DLD1 (cell line): ENCODE data around the gene FXYD4.
"Not testable (repeated sequence)": the region's sequence is repeated elsewhere in the genome, so short reads cannot be mapped to it uniquely, and the experiment has no call there.

Source experiments
- in situ Hi-C: cut with HindIII; loops from 2 replicates; pipeline ENCODE4 v1.10.0; 2017; ENCODE audit warnings: low sequenced_read_pairs

The FXYD4 gene

DNA sequence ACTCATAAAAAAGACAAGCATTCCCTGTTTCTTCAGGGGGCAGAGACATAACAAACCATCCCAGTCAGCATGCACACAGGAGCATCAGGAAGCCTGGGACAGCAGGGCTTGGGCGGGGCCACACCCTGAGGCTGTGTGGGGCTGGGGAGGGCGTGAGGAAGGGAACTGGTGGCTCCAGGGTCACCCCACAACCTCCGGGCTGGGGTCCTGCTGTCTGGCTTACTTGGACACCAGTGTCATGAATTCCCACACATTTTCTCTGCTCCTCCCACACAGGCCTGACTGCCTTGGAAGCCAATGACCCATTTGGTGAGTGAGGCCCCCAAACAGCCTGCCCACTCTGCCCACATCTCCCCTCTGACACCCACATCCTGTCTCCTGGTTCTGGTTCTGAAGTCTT, 2.8 kb downstream of the FXYD4 start:
- in situ Hi-C loops = no loop called here

DNA sequence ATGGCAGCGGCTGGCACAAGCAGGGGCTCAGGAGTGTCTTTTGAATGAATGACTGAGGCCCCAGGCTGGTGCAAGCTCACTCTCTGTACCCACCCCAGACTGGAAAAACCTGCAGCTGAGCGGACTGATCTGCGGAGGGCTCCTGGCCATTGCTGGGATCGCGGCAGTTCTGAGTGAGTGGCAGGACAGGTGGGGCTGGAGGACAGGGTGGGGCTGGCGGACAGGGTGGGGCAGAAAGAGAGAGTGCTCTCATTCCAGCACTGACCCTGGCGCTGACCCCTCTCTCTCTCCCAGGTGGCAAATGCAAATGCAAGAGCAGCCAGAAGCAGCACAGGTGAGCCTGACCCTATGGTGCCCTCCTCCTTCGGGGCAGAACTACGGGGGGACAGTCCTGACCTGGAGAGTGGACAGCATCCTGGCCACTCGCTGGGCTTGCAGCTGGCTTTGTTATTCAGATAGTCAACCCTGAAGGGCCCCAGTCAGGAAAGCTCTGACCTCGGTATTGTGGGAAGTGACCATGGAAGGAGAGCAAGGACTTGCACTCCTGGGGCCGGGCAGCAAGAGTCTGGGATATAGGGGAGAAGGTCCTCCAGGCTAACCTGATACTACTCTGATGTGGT, 4.1 kb downstream of the FXYD4 start:
- in situ Hi-C loops = no loop called here

DNA sequence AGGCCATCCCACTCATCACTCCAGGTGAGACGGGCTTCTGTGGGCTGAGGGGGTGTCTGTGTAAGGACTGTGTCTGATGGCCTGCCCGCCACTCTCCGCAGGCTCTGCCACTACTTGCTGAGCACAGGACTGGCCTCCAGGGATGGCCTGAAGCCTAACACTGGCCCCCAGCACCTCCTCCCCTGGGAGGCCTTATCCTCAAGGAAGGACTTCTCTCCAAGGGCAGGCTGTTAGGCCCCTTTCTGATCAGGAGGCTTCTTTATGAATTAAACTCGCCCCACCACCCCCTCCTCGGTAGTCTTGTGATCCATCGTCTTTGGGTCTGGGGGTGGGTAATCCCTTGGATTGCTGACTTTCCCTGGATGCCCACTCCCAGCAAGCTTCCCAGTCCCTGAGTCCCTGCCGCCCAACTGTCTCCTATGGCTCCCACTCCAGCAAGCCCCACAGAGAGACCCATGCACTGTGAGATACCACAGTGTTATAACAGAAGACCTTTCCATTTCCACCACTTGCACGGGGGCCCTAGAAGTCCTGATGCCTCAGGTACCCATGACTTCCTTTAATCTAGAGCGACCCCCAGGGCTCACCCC, 4.7 kb downstream of the FXYD4 start:
- in situ Hi-C loops = no loop called here

DNA sequence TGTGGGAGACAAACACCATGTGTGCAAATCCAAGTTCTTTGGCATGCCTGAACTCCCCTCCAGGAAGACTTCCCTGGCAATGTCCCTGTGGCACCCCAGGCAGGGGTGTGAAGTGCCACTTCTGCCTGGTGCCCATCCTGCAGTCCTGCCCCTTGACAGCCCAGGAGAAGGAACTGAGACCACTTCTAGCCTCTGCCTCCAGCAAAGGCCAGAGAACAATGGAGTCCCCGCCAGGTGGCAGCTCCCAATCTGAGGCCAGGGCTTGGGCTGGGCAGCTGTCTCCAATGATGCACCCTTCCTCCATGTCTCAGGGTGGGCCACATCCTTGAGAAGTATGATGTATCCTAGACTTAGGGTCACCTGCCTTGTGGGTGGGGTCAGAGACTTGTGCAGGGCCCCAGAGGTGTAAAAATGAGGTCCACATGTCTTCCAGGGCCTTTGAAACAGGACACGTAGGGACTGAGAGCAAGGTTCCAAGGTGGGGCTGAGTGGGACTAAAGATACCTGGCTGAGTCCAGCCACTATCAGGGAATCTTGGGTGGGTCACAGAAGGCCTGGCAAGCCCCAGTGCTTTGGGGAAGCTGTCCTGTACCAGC, 5.5 kb downstream of the FXYD4 start:
- in situ Hi-C loops = no loop called here

DNA sequence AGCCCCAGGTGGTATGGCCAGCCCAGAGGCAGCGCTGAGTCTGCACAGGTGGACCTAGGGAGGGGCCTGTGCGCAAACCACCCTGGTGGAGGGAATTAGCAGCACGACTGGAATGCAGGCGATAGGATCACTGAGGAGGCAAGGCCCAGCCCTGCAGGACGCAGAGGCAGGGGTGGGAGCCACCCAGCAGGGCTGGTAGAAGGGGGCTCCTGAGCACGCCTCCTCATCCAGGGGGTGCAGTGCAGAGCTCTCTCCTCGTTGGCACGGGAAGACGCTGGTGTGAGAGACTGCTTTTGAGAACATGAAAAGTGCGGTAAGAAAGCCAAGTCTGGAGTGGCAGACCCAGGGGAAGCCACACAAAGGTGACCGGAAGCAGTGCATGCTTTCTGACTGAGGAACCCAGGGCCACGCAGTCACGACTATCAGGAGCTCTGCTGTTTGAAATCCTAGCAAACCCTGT, 6.0 kb downstream of the FXYD4 start:
- in situ Hi-C loops = no loop called here

DNA sequence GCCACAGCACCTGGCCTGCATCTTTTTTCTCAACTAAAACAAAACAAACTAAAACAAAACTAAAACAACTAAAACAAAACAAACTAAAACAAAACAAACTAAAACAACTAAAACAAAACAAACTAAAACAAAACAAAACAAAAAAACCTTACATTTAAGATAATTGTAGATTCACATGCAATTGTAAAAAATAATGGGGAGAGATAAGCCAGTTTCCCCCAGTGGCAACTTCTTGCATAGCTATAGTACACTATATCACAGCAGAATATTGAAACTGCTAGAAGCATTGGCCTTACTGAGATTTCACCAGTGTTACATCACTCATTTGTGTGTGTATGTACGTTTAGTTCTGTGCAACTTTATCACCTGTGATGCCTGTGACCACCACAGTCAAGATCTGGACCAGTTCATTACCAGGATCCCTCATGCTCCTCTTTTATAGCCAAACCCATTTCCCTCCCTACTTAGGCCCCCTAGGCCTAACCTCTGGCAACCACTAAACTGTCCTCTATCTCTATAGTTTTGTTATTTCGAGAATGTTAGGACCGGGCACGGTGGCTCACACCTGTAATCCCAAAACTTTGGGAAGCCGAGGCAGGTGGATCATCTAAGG, 9.3 kb downstream of the FXYD4 start:
- in situ Hi-C loops = no loop called here

DNA sequence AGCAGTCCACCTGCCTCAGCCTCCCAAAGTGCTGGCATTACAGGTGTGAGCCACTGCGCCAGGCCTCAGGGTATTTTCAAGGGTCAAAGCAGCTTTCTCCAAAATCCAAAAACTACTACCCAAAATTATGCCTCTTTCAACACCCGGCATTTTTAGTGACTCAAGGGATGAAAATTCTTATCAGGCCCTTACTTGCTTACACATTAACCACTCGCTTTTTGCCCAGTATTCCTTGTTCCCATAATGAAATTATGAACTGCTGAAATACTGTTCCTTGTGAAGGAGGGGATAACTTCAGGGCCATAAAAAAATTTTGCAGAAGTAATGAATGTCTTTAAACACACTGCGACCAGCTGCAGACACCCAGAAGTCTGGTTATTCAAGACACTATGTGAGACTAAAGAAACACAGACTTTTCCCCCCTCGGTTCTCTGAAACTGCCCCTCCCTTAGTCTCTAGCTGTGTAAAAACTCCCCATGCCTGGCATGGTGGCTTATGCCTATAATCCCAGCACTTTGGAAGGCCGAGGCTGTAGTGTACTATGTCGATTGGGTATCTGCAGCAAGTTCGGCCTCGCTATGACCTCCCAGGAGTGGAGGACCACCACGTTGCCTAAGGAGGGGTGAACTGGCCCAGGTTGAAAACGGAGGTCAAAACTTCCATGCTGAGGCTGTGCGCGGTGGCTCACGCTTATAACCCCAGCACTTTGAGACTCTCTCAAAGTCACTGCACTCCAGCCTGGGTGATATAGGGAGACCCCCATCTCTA, 12.0 kb downstream of the FXYD4 start:
- in situ Hi-C loops = no loop called here

DNA sequence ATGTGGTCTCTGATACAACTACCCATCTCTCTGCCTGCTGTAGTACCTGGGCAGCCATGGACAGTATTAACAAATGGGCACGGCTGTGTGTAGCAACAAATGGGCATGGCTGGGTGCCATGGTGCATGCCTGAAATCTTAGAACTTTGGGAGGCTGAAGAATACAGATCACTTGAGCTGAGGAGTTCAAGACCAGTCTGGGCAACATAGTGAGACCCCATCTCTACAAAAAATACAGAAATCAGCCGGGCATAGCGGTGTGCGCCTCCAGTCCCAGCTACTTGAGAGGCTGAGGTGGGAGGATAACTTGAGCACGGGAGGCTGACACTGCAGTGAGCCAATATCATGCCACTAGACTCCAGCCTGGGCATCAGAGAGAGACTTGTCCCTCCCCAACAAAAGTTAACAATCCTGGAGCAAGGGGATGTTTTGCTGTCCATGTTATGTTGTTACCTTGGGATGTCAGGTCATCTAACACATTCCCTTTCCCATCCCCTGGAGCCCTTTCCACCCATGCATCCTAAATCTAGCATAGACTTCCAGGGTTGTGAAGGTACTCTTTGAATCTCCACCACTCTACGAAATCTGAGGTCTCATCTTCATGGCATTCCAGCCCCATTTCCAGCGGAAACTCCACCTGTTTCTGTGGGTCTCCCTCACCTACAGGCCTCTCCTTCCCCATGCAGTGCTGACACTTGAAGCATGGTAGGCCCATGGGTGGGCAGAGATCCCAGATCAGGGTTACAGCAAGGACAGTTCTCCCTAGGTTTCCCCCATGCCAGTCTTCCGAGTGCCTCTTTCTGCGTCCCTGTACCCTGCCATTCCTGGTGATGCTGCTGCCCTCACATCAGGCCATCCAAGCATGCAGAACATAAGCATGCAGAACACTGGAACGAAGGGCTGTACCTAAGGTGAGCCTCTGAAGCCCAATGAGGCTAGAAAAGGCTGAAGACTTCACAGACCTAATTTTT, 13.1 kb downstream of the FXYD4 start:
- in situ Hi-C loops = no loop called here

DNA sequence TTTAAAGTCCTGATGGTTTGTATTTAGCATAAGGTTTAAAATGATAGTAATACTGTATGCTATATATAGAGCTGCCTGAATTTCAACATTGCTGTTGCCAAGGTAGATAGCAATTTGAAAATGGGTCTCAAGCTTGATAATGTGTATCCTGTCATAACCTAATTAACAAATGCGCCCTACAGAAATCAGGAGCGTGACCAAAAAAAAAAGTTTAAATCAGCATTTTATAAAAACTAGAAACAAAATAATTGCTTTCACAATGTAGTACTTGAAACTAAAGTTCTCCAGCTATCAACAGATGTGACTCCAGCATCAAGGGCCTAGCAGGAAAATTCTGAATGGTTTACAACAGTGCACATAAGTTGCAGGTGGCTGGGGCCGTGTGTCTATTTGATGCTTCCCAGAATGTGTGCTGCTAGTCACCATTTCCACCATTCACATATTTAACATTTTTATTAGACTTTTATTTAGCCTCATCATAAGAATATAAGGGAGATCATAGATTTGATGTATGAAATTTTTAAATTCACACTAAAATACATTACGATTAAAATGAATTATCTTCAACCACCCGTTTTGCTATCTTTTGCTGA, 14.1 kb downstream of the FXYD4 start:
- in situ Hi-C loops = no loop called here

DNA sequence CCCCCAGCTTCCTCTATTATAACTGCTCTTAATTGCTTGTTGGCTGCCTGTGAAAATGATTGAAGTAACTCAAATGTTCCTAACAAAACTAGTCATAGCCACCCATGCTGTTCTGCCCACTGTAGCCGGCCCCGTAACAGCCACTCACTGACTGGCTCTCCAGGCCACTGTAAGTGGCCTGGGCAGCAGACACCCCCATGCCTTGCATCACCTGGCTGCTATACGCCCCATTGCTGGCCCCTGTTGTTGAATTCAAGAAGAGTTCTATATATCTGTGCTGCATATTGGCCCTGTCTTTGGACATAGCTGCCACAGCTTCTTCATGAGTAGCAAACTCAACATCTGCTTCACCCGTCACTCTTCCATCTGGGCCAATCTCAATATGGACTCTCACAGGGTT, 15.1 kb downstream of the FXYD4 start:
- in situ Hi-C loops = no loop called here

DNA sequence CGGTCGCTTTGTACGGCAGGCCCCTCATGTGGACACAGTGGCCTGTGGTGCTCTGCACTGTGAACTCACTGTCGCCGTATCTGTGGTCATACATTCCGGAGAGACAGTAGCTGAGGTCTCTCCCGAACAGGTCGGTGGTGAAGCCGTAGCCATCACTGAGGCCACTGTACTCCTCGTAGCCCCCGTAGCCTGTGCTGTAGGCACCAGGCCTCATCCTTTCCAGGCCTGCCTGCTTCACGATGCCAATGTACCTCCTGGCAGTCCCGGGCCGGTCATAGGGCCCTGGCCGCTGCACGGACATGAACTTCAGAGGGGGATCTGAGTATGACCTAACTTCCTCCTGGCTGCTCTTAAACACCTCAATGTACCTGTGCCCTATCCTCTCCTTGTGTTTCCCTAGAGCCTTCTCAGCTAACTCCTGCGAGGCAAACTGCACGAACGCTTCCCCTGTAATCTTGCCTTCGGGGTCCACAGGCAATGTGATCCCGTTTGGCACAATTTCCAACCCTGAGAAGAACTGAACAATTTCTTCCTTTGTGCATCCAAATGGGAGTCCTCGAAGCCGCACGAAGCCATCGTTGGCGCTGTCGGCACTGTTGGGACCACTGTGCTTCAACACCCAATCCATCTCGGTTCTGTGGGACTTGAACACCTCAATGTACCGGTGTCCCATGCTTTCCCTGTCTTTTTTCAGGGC, 15.7 kb downstream of the FXYD4 start:
- in situ Hi-C loops = no loop called here

DNA sequence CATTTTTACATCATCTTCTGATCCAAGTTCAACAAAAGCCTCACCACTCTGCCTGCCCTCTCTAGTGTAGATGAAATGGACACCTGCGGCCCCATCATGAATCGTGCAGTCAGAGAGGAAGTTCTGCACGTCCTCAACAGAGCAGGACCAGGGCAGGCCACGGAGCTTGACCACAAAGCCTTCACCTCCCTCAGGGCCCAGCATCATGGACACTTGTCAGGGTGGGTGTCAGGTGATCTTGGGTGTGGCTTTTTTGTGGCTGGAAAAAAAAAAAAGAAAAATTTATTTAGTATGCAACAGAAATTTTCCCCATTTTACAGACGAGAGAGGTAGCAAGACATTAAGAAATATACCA, 16.2 kb downstream of the FXYD4 start:
- in situ Hi-C loops = no loop called here

DNA sequence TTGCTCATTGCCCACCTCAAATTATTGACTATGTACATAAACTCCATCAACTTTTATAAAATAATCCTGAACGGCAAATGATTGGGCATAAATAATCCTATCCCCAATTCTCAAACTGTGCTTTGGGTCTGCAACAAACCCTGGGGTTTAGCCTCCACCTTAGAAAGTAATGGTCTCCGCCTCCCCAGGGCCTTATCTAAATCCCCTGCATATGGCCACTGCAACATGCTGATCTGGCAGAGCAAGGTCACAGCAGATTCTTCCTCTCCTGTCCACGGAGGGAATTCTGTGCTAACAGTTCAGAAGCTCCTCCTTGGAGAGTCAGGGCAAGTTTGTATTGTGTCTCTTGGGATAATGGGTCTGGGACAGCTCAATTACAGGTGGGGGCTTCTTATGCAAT, 18.4 kb downstream of the FXYD4 start:
- in situ Hi-C loops = no loop called here

DNA sequence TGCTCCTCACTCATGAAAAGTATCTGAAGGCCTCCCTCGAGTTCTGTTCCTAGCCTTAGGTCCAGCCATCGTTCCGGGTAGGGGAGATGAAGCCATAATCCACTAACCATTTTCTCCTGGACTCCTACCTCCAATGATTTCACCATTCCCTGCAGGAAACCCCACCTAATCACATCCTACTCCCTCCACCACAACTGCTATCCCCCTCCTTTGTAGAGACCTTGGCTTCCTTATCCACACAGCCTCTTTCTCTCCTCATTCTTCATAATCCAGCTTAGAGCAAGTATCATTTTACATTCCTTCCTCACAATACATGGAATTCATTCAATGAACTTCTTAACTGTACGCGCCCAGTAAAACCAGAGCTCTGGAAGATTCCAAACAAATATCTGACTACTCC, 18.9 kb downstream of the FXYD4 start:
- in situ Hi-C loops = no loop called here

DNA sequence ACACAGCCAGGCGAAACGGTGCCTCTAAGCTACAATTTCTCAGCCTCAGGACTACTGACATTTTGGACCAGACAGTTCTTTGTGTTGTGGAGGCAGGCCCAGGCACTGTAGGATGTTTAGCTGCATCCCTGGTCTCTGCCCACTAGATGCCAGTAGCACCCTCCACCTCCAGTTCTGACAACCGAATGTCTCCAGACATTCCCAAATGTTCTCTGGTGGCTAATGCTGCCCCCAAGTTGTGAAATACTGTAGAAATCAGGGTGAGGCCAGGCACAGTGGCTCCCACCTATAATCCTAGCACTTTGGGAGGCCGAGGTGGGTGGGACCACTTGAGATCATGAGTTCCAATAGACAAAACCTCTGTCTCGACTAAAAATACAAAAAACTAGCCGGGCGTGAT, 19.3 kb downstream of the FXYD4 start:
- in situ Hi-C loops = no loop called here

DNA sequence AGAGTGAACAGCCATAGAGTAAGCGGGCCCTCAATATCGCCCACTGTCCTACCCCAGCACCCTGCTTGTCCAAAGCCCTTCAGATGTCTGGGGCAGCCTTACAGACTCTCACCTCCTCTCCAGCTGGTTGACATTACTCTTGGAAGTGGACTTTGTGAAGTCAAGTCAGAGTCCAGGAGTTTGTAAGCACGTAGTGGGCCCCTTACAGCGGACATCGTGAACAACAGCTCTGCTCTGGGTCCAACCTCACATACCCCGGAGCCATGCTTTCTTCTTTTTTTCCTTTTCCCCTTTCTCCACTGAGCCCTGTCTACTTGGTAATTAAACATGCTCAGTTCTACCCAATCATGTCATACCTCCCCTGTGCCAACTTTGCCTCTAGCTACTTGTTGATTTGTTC, 20.1 kb downstream of the FXYD4 start:
- in situ Hi-C loops = no loop called here

DNA sequence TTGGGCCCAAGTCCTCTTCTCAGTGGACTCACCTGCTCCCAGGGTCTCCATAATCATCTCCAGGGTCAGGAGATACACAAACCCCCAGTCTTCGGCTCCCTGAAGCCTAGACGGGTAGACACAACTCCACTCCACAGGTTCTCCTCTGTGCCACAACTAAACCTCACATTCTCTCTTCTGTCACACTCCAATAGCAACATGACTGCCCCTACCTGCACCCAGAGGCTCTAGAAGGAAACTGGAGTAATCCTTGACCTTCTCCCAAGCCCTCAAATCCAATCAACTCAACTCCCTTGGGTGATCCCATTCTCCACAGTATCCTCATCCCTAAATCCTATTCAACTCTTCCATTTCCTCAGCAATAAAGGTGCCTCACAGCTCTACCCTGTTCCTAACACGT, 21.3 kb downstream of the FXYD4 start:
- in situ Hi-C loops = no loop called here

DNA sequence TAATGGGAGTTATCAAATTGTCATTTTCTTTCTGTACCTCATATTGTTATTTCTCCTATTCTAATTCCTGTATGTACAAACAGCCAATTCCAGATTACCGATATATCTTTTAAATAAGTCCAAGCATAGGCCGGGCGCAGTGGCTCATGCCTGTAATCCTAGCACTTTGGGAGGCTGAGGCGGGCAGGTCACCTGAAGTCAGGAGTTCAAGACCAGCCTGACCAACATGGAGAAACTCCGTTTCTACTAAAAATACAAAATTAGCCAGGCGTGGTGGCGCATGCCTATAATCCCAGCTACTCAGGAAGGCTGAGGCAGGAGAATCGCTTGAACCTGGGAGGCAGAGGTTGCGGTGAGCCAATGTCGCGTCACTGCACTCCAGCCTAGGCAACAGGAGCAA, 21.8 kb downstream of the FXYD4 start:
- in situ Hi-C loops = not testable (repeated sequence)

DNA sequence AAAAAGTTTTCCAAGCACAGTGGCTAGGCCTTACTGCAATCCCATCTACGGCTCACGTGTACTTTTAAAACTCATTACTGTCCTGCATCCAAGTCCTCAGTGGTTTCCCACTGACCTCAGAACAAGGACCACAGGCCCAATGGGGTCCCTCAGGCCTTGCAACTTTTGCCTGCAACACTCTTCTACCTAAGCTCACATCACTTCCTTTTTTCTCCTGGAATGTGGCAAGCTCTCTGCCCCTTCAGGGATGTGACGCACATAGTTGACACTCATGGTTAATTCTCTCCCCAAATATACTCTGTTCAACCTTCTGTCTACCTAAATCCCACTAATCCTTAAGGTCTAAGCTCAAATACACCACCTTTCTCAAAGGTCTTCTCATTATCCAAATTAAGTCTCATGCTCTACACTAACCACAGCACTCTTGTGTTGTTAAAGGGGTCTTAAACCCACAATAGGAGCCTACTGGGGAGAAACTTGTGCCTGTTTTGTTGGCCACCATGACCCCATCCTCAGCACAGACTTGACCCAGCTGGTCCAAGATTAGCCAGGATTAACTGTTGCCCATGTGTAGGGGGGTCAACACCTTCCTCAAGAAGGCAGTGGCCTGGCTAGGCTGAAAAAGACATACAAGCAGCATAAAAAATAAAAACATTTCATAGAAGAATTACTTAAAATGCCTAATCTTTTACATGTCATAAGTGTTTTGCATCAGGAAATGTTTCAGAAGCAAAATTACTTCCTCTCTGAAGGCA, 22.3 kb downstream of the FXYD4 start:
- in situ Hi-C loops = no loop called here
